ENCODE data around the gene ZBTB5.

The ZBTB5 gene

DNA sequence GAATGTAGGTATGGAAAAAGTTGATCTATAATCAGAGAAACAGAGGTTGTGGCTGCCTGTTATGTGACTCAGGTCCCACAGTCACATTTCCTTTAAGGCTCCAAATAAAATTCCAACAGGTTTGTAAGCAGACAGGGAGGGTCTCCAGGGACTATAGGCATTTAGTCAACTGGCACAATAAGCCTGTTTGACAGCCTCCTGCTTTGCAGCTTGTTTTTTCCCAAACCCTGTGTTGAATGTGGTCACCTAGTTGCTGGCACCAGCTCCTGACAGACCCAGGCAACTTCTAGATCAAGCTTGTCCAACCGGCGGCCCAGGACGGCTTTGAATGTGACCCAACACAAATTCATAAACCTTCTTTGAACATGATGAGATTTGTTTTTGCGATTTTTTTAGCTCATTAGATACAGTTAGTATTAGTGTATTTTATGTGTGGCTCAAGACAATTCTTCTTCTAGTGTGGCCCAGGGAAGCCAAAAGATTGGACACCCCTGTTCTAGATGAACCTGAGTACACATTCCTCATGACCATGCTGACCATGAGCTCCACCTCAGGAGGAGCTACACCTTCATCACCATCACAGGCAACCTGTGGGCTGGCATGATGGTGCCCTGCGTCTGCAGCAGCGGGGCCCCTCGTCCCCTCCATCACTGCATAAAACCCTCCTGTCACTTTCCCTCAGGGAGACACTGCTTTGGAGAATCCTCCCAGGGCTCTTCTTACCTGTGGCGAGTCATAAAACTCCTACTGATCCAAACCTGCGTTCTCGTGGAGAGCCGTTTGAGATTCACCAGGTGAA, 58.4 kb downstream of the ZBTB5 start:
- DNase-seq (ENCODE audit: extremely low read depth, insufficient read length), result no peak
- Histone ChIP-seq H3K27me3 (replicated peaks; ENCODE audit: control insufficient read depth, insufficient read depth, low read length) (no peaks in the 10 kb centered on the region), H3K36me3 (ENCODE audit: control insufficient read depth, insufficient read depth, low read length) (no peaks in the 10 kb centered on the region), H3K4me3 (replicated peaks; ENCODE audit: low read depth, low read length) (no peak overlapping the region)
- TF ChIP-seq, protein P1, sequence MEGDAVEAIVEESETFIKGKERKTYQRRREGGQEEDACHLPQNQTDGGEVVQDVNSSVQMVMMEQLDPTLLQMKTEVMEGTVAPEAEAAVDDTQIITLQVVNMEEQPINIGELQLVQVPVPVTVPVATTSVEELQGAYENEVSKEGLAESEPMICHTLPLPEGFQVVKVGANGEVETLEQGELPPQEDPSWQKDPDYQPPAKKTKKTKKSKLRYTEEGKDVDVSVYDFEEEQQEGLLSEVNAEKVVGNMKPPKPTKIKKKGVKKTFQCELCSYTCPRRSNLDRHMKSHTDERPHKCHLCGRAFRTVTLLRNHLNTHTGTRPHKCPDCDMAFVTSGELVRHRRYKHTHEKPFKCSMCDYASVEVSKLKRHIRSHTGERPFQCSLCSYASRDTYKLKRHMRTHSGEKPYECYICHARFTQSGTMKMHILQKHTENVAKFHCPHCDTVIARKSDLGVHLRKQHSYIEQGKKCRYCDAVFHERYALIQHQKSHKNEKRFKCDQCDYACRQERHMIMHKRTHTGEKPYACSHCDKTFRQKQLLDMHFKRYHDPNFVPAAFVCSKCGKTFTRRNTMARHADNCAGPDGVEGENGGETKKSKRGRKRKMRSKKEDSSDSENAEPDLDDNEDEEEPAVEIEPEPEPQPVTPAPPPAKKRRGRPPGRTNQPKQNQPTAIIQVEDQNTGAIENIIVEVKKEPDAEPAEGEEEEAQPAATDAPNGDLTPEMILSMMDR (IDR thresholded peaks at IDR 0.05; ENCODE audit: insufficient read depth, low read length, poor library complexity, severe bottlenecking), result no peak

- no peaks in the 10 kb centered on the region for H3K27me3 ChIP-seq (replicated peaks; ENCODE audit: control insufficient read depth, insufficient read depth, low read length)
- no peaks in the 10 kb centered on the region for H3K36me3 ChIP-seq (ENCODE audit: control insufficient read depth, insufficient read depth, low read length)
- no peak overlapping the region for H3K4me3 ChIP-seq (replicated peaks; ENCODE audit: low read depth, low read length)
- TF ChIP-seq, protein P1 (IDR thresholded peaks at IDR 0.05; ENCODE audit: insufficient read depth, low read length, poor library complexity, severe bottlenecking), result no peak
- DNase-seq (ENCODE audit: extremely low read depth, insufficient read length), result no peak
Observed at GRCh38 chr9:37405764-37406380, 59.4 kb downstream of the ZBTB5 start.

DNA sequence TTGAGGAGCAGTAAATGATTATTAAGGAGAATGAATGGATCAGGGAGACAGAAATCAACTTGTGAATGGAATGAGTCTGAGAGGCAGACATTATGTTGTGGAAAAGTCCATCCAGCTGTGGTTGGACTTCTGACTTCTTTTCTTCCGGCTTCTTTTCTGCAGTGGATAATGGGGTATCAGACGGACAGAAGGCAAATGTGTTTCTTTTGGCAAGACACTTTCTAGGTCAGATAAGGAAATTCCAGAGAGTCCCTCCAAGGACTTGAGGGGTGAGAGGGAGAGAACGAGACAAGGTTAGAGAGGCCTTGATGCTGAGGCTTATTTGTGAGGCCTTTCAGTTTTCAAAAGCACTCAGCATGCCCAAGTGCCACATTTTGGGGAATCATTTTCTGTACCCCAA, 59.9 kb downstream of the ZBTB5 start:
- H3K4me3 ChIP-seq (replicated peaks; ENCODE audit: low read depth, low read length), result no peak overlapping the region
- DNase-seq (ENCODE audit: extremely low read depth, insufficient read length), result no peak
- no peaks in the 10 kb centered on the region for H3K27me3 ChIP-seq (replicated peaks; ENCODE audit: control insufficient read depth, insufficient read depth, low read length)
- H3K36me3 ChIP-seq (ENCODE audit: control insufficient read depth, insufficient read depth, low read length), result no peaks in the 10 kb centered on the region
- TF ChIP-seq, protein P1 (IDR thresholded peaks at IDR 0.05; ENCODE audit: insufficient read depth, low read length, poor library complexity, severe bottlenecking), result no peak

DNA sequence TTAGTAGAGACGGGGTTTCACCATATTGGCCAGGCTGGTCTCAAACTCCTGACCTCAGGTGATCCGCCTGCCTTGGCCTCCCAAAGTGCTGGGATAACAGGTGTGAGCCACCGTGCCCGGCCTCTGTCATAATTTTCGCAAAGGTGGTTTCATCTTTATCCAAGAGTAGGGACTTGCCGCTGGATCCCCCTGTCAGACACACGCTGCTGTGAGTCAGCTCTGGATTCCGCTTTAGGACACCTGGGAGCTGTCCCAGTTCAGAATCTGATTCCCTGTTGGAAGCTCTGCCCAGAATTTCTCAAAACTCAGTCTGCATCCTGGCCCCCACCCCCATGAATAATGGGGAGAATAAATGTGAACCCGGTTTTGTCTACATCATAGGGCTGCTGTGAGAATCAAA, 60.7 kb downstream of the ZBTB5 start:
- Histone ChIP-seq H3K36me3 (ENCODE audit: control insufficient read depth, insufficient read depth, low read length) (no peaks in the 10 kb centered on the region), H3K4me3 (replicated peaks; ENCODE audit: low read depth, low read length) (no peak overlapping the region), H3K27me3 (replicated peaks; ENCODE audit: control insufficient read depth, insufficient read depth, low read length) (no peaks in the 10 kb centered on the region)
- no peak for DNase-seq (ENCODE audit: extremely low read depth, insufficient read length)
- TF ChIP-seq, protein P1 (IDR thresholded peaks at IDR 0.05; ENCODE audit: insufficient read depth, low read length, poor library complexity, severe bottlenecking), result no peak

GRCh38 chr9:37399336-37399735, 65.9 kb downstream of the ZBTB5 start:
- H3K27me3 ChIP-seq (replicated peaks; ENCODE audit: control insufficient read depth, insufficient read depth, low read length), result no peaks in the 10 kb centered on the region
- DNase-seq (ENCODE audit: extremely low read depth, insufficient read length), result no peak
- no peak overlapping the region for H3K4me3 ChIP-seq (replicated peaks; ENCODE audit: low read depth, low read length)
- no peaks in the 10 kb centered on the region for H3K36me3 ChIP-seq (ENCODE audit: control insufficient read depth, insufficient read depth, low read length)
- TF ChIP-seq, protein P1 (IDR thresholded peaks at IDR 0.05; ENCODE audit: insufficient read depth, low read length, poor library complexity, severe bottlenecking), result no peak
